GM18861 (cell line): ENCODE data around the gene CTSA.
"Not testable (repeated sequence)": the region's sequence is repeated elsewhere in the genome, so short reads cannot be mapped to it uniquely, and the experiment has no call there.

Source experiments
- ATAC-seq: cut with Tn5 transposase; IDR thresholded peaks from one replicate; pipeline ENCODE4 v1.9.1; 2021; ENCODE audit not compliant: unreplicated experiment

Gene CTSA

DNA sequence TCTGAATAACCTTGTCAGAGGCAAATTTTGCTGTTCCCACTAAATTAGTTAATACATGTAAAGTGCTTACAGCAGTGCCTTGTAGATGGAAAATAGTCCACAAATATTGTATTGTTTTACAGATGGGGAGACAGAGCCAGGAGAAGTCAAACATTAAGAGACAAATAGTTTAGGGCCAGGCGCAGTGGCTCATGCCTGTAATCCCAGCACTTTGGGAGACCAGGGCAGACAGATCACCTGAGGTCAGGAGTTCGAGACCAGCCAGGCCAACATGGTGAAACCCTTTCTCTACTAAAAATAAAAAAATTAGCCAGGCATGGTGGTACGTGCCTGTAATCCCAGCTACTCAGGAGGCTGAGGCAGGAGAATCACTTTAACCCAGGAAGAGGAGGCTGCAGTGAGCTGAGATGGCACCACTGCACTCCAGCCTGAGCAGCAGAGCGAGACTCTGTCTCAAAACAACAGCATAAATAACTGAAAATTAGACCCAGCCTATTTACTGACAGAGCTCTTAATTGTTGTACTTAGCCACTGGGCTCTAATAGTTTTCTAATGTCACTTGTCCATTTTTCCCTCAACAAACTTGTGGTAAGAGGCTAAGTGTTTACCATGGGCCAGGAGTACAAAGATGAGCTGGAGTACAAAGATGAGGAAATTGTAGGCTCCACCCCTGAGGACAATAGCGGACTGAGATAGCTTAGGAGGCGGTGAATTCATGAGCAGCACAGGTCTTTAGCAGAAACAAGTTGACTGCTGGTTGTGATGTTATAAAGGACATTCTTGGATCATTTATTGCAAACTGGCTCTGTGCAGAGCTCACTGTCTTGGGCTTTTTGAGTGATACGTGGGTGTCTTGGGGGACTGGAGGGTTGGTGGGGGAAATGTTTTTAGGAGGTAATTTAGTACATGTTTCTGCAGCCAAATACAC, 27.3 kb upstream of the CTSA start:
- no peak for ATAC-seq

GRCh38 chr20:45866454-45866853, 24.7 kb upstream of the CTSA start:
- ATAC-seq, result no peak

GRCh38 chr20:45867136-45867818, 23.9 kb upstream of the CTSA start:
- ATAC-seq, result no peak

DNA sequence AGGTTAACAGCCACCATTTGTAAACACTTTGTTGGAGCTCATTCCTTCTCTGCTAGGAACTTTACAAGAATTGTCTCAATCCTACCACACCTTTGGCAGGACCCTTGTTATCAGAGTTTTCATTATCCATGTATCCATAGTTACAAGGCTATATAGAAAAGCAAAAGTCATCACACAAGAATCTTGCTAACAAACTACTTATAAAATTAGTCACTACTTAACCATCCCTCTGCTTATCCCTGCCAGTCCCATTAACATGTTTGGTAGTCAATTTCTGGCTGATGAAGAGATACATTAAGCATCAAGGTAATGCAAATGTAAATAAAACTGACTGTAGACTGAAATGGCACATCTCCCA, 23.3 kb upstream of the CTSA start:
- ATAC-seq, result no peak

GRCh38 chr20:45872626-45873025, 18.5 kb upstream of the CTSA start:
- no peak for ATAC-seq

- no peak for ATAC-seq
Observed at GRCh38 chr20:45873409-45874103, 17.6 kb upstream of the CTSA start.

- not testable (repeated sequence) for ATAC-seq
Observed at GRCh38 chr20:45874104-45874481, 17.0 kb upstream of the CTSA start.

DNA sequence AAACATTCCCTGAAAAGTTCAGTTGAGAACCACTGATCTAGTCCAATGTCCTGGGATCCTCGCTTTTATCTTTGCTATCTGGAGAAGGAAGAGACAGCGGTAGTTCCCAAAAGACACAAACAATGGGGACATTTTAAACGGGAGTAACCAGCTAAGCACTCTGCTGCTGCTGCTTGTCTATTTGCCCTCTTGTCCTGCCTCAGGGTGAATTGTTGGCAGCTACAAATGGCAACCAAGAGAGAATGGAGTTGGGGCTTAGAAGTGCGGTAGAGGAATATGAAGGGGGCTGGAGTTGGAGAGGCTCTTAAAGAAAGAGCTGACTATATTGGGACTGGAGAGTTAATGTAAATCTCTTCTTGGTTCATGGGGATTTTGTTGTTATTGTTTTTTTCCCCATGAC, 16.6 kb upstream of the CTSA start:
- no peak for ATAC-seq

DNA sequence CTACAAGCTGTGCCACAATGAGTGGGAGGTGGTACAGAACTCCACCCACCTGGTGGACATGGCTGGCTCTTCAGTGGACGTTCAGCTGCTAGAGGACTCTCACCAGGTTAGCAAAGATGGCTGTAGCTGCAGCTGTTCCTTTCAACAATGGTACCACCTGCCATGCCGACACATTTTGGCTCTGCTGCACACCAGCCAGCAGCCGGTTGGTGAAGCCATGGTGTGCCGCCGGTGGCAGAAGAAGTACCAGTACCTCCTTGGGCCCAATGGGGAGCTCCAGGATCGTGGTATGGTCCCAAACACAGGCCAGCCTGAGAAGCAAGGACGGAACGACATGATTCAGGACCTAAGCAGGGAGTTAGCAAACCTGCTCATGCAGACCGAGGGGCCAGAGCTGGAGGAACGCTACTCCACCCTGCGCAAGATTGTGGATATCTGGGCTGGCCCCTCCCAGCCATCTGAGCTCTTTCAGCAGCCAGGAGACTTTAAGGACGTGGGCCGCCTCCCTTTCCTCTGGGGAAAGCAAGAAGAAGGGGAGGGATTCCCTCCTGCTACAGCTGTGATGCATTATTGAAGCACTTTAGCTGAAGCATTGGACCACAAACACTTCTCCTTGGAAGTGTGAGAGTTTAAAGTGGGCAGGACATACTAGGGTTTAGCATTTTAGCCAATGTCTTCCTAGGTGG, 12.9 kb upstream of the CTSA start:
- ATAC-seq, result no peak

DNA sequence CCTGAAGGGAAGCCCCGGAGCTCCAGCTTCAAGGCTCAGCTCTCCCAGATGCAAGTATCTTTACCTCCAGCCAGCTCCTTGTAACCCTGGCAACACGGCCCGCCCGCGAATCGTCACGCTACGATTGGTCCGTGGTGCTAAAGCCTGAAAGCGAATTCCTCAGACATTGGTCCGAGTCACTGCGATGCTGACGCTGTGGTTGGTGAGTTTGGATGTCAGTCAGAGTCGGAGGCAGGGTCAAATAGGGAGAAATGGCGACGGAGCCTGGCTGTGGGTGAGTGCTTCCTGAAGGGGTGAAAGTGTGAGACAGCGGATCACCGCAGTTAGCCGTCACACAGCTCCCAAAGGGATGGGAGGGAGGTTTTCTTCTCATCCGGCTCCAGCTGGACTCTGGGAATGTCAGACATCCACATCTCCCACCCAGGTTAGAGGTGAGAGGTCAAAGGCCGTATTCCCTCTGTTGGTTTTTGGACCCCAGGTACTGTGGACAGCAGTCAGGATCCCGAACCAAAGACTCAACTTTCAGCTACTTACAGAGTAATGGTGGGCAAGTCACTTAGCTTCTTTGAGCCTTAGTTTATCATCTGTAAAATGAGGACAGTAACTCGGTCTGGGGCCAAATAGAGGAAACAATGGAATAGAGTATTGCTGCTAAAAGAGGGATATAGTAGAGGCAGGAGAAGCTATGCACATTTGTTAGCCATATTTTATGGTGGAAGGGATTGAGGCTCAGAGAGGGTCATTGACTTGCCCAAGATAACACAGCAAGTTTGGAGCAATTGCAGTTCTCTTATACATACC, 9.9 kb upstream of the CTSA start, which contains the start of gene ZSWIM1:
ZSWIM1 (plus strand) TSS at position 240 of the 801 bp plus-strand sequence. CDS start 1,366 bp downstream, outside the sequence.
- ATAC-seq, result peak; percentile 95

DNA sequence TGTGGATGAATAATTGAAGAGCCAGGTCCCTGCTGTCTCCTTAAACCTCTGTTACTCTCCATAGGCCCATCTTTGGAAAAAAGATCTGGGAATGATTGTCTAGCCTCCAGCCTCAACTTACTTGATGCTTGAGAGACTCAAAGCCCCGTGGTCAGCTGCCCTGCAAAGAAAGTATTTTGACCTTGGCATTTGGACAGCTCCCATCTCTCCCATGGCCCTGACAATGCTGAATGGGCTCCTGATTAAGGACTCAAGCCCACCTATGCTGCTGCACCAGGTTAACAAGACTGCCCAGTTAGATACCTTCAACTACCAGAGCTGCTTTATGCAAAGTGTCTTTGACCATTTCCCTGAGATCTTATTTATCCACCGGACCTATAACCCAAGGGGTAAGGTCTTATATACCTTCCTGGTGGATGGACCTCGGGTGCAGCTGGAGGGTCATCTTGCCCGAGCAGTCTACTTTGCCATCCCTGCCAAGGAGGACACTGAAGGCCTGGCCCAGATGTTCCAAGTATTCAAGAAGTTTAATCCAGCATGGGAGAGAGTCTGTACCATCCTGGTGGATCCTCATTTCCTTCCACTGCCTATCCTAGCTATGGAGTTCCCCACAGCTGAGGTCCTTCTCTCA, 8.6 kb upstream of the CTSA start:
- no peak for ATAC-seq

DNA sequence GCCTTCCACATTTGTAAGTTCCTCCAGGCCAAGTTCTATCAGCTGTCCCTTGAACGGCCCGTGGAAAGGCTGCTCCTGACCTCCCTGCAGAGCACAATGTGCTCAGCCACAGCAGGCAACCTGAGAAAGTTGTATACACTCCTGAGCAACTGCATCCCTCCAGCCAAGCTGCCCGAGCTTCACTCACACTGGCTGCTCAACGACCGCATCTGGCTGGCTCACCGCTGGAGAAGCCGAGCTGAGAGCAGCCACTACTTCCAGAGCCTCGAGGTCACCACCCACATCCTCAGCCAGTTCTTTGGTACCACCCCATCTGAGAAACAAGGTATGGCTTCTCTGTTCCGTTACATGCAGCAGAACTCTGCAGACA, 8.1 kb upstream of the CTSA start:
- no peak for ATAC-seq

GRCh38 chr20:45886590-45887345, 4.4 kb upstream of the CTSA start:
- ATAC-seq, result no peak

GRCh38 chr20:45887346-45887715, 3.8 kb upstream of the CTSA start, which contains the start of gene SPATA25:
SPATA25 (minus strand) TSS chr20:45887622; CDS start chr20:45887590, 32 bp downstream.
- ATAC-seq, result no peak

DNA sequence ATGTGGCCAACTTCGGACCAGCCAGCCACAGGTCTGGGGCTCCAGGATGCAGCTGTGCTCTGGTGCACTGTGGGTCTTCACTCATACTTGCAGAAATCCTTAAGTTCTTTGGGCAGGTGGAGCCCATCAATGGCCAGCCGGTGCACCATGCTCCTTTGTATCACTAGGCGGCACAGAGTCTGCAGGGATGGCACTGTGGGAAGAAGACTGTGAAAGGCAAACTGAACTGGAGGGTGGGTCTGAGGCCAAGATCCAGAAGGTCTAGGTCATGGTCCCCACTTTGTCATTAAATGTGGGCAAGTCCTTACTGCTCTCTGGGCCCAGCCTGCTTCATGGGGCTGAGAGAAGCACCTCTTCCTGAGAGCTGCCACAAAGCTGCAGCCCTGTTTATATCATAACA, 2.5 kb upstream of the CTSA start:
- ATAC-seq, result no peak

DNA sequence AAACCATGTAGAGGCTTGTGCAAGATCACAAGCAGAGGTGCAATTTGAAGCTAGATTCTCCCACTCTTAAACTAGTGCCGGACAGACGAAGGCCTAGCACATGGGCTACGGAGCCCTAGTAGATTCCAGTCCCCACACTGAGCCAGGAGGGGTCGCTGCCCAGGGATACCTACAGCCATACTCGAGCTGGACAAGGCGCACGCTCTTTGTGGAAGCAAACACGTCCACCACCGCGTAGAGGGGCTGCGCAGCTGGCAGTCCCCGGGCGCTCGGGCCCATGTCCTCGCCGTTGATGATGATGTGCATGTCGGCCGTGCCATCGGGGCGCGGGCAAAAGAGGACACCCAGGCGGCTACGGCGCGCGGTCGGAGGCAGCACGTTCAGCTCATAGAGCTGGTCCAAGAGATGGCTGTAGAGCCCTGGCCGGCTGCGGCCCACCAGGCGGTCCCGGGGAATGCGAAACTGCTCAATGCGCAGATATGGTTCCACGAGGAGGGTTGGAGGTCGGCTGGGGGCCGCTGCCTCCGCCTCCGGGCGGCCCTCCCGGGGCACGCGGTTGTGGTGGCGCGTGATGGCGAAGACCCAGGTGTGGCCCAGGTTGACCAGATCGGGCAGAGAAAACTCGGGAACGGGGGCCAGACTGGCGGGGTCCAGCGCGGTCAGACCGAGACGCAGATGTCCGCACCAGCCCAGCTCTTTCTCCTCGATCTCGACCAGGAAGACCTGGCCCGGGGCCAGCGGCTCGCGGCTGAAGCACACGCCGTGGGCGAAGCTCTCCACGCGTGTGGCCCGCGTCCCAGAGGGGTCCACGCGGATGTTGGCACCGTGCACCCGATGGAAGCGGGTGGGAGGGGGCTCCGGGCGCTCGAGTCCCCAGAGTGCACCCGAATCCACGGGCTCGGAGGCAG, 804 bp upstream of the CTSA start:
- no peak for ATAC-seq

DNA sequence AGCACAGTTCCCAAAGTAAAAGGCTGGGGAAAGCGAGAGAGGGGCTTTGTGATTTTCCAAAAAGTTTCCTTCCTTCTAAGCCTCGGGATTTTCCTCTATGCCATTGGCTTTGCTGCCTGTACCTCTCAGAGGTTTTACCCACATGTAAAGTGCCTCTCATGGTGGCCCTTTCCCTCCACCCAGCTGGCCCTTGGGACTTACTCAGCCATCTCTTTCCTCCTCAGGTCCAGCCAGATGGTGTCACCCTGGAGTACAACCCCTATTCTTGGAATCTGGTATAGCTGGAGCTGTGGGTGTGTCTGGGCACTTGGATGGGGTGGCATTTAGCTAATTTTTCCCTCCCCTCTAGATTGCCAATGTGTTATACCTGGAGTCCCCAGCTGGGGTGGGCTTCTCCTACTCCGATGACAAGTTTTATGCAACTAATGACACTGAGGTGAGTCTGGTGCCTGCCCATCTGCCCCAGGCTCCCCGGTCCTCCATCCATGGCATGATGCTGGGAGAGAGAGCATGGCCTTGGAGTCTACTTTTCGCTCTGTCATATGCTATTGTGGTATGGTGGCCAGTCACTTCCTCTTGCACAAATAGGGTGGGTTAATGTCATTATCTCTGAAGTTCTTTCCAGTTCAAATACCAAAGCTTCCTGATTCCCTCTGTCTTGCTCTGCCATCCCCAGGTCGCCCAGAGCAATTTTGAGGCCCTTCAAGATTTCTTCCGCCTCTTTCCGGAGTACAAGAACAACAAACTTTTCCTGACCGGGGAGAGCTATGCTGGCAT, 1.1 kb downstream of the CTSA start:
- ATAC-seq, result no peak
